Stimulated activated CD4-positive, alpha-beta T cell treated with anti-CD3 and anti-CD28 coated beads, Interleukin-1b, Interleukin-23, amount 100 ng/mL, for 1 hour (primary cell): ENCODE measurements around the gene BANF2.

Experiments
- DNase-seq, 2 donors: peaks; one replicate each; pipeline ENCODE4 v3.0.0-alpha.2; 2020; ENCODE audit warnings: low read depth in 2 of 2

BANF2 gene

GRCh38 chr20:17735959-17736621 lies 36.3 kb downstream of the BANF2 start:
- DNase-seq, result no peak

- no peak for DNase-seq
These were observed 38.4 kb downstream of the BANF2 start for GRCh38 chr20:17738154-17738553.

- DNase-seq, result no peak
These were observed 41.5 kb downstream of the BANF2 start for GRCh38 chr20:17741220-17741619.

- no peak for DNase-seq
These were observed 43.0 kb downstream of the BANF2 start for GRCh38 chr20:17742731-17743130.

GRCh38 chr20:17743677-17744076 lies 43.9 kb downstream of the BANF2 start:
- DNase-seq, result no peak

- no peak for DNase-seq
These were observed 47.7 kb downstream of the BANF2 start for GRCh38 chr20:17747431-17747846.

GRCh38 chr20:17748279-17748678 lies 48.5 kb downstream of the BANF2 start:
- no peak for DNase-seq

GRCh38 chr20:17749626-17749977 lies 49.8 kb downstream of the BANF2 start:
- DNase-seq, result no peak

- DNase-seq, result no peak
These were observed 50.4 kb downstream of the BANF2 start for GRCh38 chr20:17749978-17750721.

GRCh38 chr20:17750722-17751045 lies 50.9 kb downstream of the BANF2 start:
- no peak for DNase-seq

GRCh38 chr20:17751640-17752039 lies 51.9 kb downstream of the BANF2 start:
- no peak for DNase-seq

- no peak for DNase-seq
These were observed 52.7 kb downstream of the BANF2 start for GRCh38 chr20:17752459-17752858.

- no peak for DNase-seq
These were observed 53.8 kb downstream of the BANF2 start for GRCh38 chr20:17753516-17753915.

- no peak for DNase-seq
These were observed 56.8 kb downstream of the BANF2 start for GRCh38 chr20:17756529-17756928.

- DNase-seq, result no peak
These were observed 57.7 kb downstream of the BANF2 start for GRCh38 chr20:17757496-17757895.

- no peak for DNase-seq
These were observed 58.2 kb downstream of the BANF2 start for GRCh38 chr20:17758010-17758409.

GRCh38 chr20:17758512-17758911 lies 58.7 kb downstream of the BANF2 start:
- no peak for DNase-seq

GRCh38 chr20:17759449-17759848 lies 59.7 kb downstream of the BANF2 start:
- DNase-seq, result no peak

GRCh38 chr20:17761604-17762003 lies 61.8 kb downstream of the BANF2 start:
- DNase-seq, result no peak

GRCh38 chr20:17762243-17762872 lies 62.6 kb downstream of the BANF2 start:
- no peak for DNase-seq

GRCh38 chr20:17762873-17763557 lies 63.2 kb downstream of the BANF2 start:
- no peak for DNase-seq

- DNase-seq, result no peak
These were observed 65.3 kb downstream of the BANF2 start for GRCh38 chr20:17765017-17765416.

- no peak for DNase-seq
These were observed 65.8 kb downstream of the BANF2 start for GRCh38 chr20:17765584-17765983.
